ENCODE data around the gene NAPB. TPM values are rescaled to one million over a fixed set of nuclear protein-coding genes. Genes with fewer than 3 reads are reported as not detected.

The NAPB gene
- total RNA-seq, 4 donors from 2014 or later = 9.0 to 23.6 (median 16.9) TPM

DNA sequence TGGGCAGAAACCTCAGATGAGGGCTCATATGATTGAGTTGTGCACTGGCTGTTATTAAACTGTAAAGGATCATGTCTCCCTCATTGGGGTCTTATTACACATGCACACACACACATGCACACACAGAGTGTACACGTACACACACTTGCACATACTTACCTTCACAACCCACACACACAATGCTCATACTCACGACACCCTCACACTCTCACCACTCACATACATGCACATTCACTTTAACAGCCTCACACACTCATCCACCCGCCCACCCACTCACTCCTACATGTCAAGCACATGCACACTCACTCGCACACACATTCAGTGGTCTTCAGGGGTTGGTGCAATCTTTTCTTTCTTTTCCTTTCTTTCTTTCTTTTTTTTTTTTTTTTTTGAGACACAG lies 23.6 kb upstream of the NAPB start:
- H3K27ac ChIP-seq = no peak overlapping the region
- H3K4me1 ChIP-seq = no peaks in the 10 kb centered on the region
- H3K4me3 ChIP-seq = no peak overlapping the region
- intact Hi-C loops (cut with DNase I; ENCODE audit: low total_unique reads) = loop anchor here (10.0 kb wide), 1 partner anchor 160 kb away; the partner anchor contains the start of gene CST9
- TF ChIP-seq POLR2A (IDR thresholded peaks at IDR 0.05) = no peak
- TF ChIP-seq CTCF (IDR thresholded peaks at IDR 0.05) = no peak
- no peaks in the 10 kb centered on the region for H3K36me3 ChIP-seq
- DNase-seq = no peak
- no peaks in the 10 kb centered on the region for H3K9me3 ChIP-seq
- no peaks in the 10 kb centered on the region for H3K27me3 ChIP-seq

DNA sequence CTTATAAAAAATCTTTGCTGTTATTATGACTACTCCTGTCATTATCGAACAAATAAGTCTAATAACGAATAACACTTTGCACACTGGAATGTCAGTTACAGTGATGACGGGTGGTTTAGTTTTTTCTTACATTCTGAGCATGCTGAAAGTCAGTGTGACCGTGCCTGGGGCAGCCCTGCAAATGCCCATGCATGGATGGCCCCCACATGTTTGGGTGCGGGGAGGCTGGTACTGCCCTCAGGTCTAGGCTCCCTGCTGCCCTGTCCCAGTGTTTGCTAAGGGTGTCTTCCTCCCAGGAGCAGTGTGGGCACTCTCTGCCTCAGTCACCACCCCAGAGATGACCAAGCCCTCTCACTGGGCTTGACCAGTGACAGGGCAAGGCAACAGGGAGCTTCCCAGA lies 21.1 kb upstream of the NAPB start:
- no peaks in the 10 kb centered on the region for H3K27me3 ChIP-seq
- H3K27ac ChIP-seq = no peak overlapping the region
- H3K36me3 ChIP-seq = no peaks in the 10 kb centered on the region
- H3K4me1 ChIP-seq = no peaks in the 10 kb centered on the region
- H3K4me3 ChIP-seq = no peak overlapping the region
- no peak for DNase-seq
- intact Hi-C loops (cut with DNase I; ENCODE audit: low total_unique reads) = loop anchor here (10.0 kb wide), 1 partner anchor 162 kb away; the partner anchor contains the start of gene CST9
- H3K9me3 ChIP-seq = no peaks in the 10 kb centered on the region
- no peak for TF ChIP-seq CTCF (IDR thresholded peaks at IDR 0.05)
- TF ChIP-seq POLR2A (IDR thresholded peaks at IDR 0.05) = no peak

DNA sequence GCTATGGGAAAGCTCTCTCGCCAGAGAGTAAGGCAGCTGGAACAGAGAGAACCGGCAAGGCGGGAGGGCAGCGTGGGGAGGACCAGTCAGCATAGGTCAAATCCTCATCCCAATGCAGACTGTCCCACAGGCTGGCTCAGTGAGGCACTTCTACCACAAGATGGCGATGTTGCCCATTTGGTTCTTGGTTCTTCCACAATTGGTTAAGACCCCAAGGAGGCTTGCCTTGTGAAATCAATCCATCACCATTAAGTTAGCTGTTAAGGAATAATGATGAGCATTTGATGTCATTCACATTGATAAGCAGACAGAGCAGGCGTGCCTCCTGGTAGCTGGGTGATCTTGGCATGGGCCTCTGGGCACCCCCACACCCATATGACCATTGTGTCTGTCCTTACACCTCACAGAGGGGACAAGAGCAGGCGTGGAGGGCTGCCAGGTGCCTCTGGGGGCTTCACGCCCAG lies 20.6 kb upstream of the NAPB start:
- DNase-seq = peak; percentile 56 to 58
- TF ChIP-seq CTCF (IDR thresholded peaks at IDR 0.05) (peak; percentile 62 to 70 (median 68)), POLR2A (IDR thresholded peaks at IDR 0.05) (no peak)
- H3K27ac ChIP-seq = no peak overlapping the region
- H3K36me3 ChIP-seq = no peaks in the 10 kb centered on the region
- H3K9me3 ChIP-seq = no peaks in the 10 kb centered on the region
- no peaks in the 10 kb centered on the region for H3K4me1 ChIP-seq
- intact Hi-C loops (cut with DNase I; ENCODE audit: low total_unique reads) = loop anchor here (10.0 kb wide), 1 partner anchor 163 kb away; the partner anchor contains the start of gene CST9
- no peaks in the 10 kb centered on the region for H3K27me3 ChIP-seq
- no peak overlapping the region for H3K4me3 ChIP-seq

GRCh38 chr20:23440004-23440403 lies 18.7 kb upstream of the NAPB start:
- H3K36me3 ChIP-seq = no peaks in the 10 kb centered on the region
- no peak overlapping the region for H3K27ac ChIP-seq
- no peaks in the 10 kb centered on the region for H3K9me3 ChIP-seq
- no peak overlapping the region for H3K4me3 ChIP-seq
- no peaks in the 10 kb centered on the region for H3K27me3 ChIP-seq
- no peaks in the 10 kb centered on the region for H3K4me1 ChIP-seq
- intact Hi-C loops (cut with DNase I; ENCODE audit: low total_unique reads) = loop anchor here (10.0 kb wide), 1 partner anchor 165 kb away; the partner anchor contains the start of gene CST9
- TF ChIP-seq CTCF (IDR thresholded peaks at IDR 0.05) (no peak), POLR2A (IDR thresholded peaks at IDR 0.05) (no peak)
- DNase-seq = no peak

- no peak for DNase-seq
- no peak for TF ChIP-seq CTCF (IDR thresholded peaks at IDR 0.05)
- TF ChIP-seq POLR2A (IDR thresholded peaks at IDR 0.05) = no peak
- no peak overlapping the region for H3K27ac ChIP-seq
- intact Hi-C loops (cut with DNase I; ENCODE audit: low total_unique reads) = no loop called here
- H3K27me3 ChIP-seq = no peaks in the 10 kb centered on the region
- no peak overlapping the region for H3K4me3 ChIP-seq
- no peaks in the 10 kb centered on the region for H3K9me3 ChIP-seq
- H3K36me3 ChIP-seq = no peaks in the 10 kb centered on the region
- no peaks in the 10 kb centered on the region for H3K4me1 ChIP-seq
Measured at GRCh38 chr20:23438661-23439060, 17.4 kb upstream of the NAPB start.

All from uterus (tissue), 4 donors.